HL-60/S4 treated with retinoic acid at 250 ng/mL for 4 days and 3 days (cell line): Measurements from ENCODE around the gene KRTCAP2.

ENCODE experiments used
- in situ Hi-C: fragments of 300-500 bp; cut with MboI; formaldehyde crosslinking; loops from 2 replicates; pipeline ENCODE4 v1.7.0; 2022; ENCODE audit warnings: low sequenced_read_pairs

The KRTCAP2 gene

DNA sequence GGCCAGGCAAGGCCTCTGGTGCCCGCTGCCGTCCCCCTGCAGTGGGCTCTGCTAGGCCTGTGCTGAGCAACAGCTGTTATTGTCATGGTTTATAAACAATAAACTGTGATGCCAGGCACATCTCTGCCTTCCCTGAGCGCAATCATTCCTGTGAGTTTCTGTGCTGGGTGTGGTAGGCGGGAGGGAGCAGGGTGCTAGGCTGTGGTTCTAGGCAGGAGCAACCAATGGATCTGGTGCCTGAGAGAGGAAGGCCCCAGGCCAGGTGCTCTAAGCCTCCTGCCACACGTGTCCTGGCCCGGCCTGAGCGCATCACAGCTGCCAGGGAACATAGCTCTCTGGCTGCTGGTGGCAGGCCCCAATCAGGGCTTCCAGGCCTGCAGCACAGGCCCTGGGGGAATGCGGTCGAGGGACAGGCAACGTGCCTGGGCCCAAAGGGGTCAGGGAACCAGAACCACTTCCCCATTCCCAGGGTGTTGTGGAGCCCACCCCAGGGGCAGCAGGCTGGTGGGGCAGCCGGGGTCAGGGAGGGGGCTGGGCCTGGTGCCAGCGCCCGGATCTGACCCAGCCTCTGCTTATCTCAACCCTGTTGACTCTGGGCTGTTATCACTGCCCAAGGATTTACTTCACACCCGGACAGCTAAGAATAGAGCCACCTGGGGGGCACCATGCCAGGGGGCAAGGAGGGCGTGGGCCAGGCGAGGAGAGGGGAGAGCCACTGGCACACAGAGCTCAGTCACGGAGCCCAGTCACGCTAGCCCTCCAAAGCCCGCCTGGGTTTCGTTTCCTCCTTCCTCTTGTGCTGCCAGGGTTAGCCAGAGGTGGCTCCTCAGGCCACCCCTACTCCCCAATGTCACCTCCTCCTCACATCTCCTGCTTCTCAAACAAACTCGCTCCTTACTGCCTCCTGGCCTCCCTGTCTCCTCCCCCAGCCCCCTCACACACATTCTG lies 12.0 kb upstream of the KRTCAP2 start:
- in situ Hi-C loops = loop anchor here (25.0 kb wide), 1 partner anchor 402 kb away; no protein-coding TSS in a partner anchor

DNA sequence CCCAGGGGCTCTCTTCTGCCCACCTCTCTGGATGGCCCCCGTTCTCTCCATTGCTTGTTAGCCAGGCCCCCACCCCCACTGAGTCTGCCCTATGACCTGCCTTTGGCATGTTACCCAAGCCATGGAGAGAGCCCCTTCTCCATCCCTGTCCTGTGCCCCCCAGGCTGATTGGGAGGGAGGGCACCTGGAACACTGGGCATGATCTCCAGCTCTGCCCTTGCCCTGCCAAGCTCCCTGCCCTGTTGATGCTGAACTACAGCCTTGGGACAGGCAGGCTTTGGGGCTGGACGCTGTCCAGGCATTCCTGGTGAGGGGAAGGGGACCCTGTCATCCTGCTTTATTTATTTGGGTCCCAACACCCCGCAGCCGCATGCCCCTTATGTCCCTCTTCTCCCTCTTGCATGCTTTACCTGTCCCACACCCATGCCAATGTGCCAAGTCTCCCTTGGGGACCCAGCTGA lies 11.3 kb upstream of the KRTCAP2 start:
- in situ Hi-C loops = loop anchor here (25.0 kb wide), 1 partner anchor 403 kb away; no protein-coding TSS in a partner anchor

DNA sequence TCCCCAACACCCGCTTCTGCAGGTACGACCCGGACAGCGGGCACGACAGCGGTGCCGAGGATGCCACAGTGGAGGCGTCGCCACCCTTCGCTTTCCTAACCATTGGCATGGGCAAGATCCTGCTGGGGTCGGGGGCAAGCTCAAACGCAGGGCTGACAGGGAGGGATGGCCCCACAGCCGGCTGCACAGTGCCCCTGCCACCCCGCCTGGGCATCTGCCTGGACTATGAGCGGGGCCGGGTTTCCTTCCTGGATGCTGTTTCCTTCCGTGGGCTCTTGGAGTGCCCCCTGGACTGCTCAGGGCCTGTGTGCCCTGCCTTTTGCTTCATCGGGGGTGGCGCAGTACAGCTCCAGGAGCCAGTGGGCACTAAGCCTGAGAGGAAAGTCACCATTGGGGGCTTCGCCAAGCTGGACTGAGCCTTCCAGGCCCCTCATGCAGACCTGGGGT lies 10.7 kb upstream of the KRTCAP2 start:
- in situ Hi-C loops = loop anchor here (25.0 kb wide), 1 partner anchor 404 kb away; no protein-coding TSS in a partner anchor

DNA sequence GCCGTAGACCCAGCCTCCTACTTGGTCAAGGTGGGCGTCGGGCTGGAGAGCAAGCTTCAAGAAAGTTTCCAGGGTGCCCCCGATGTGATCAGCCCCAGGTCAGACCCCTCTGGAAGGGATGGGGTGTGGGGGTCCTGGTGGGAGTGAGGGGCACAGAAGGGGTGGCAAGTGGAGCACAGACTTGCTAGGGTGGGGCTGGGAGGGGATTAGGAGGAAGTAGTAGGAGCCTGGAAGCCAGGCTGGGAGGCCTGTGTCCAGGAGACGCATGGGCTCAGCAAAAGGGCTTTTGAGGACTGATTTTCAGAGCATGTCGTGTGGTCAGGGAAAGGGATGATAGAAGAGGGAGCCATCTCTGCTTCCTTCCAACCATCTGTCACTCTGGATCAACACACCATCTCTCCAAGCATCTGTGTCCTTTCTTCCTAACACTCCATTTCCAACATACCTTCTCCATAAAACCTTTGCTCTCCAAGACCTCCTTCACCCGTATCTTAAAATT lies 9.0 kb upstream of the KRTCAP2 start:
- in situ Hi-C loops = loop anchor here (25.0 kb wide), 1 partner anchor 405 kb away; no protein-coding TSS in a partner anchor

DNA sequence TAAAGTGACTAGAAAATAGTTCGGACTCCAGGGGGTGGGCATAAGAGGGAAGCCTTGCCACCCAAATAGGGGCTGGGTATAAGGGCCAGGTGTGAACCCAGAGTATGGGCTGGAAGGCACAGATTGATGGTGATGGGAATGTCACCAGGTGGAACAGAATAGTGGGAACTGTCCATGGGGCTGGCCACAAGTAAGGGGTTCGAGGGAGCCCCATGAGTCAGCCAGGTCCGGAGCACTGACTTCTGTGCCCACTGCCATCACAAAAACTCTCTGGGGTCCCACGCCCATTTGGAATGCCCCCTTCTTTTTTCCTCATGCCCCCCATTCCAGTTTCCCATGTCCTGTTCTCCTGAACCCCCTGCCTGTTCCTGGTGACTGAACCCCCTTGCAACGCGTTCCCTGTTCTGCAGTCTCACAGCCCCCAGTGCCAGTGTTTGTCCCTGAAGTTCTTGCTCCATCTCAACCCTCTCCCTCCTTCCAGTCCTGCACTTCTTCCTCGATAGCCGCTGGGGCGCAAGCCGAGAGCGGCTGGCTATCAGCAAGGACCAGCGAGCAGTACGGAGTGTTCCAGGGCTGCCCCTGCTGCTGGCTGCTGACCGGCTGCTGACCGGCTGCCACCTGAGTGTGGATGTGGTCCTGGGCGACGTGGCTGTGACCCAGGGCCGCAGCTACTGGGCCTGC lies 8.4 kb upstream of the KRTCAP2 start:
- in situ Hi-C loops = loop anchor here (25.0 kb wide), 1 partner anchor 406 kb away; no protein-coding TSS in a partner anchor

DNA sequence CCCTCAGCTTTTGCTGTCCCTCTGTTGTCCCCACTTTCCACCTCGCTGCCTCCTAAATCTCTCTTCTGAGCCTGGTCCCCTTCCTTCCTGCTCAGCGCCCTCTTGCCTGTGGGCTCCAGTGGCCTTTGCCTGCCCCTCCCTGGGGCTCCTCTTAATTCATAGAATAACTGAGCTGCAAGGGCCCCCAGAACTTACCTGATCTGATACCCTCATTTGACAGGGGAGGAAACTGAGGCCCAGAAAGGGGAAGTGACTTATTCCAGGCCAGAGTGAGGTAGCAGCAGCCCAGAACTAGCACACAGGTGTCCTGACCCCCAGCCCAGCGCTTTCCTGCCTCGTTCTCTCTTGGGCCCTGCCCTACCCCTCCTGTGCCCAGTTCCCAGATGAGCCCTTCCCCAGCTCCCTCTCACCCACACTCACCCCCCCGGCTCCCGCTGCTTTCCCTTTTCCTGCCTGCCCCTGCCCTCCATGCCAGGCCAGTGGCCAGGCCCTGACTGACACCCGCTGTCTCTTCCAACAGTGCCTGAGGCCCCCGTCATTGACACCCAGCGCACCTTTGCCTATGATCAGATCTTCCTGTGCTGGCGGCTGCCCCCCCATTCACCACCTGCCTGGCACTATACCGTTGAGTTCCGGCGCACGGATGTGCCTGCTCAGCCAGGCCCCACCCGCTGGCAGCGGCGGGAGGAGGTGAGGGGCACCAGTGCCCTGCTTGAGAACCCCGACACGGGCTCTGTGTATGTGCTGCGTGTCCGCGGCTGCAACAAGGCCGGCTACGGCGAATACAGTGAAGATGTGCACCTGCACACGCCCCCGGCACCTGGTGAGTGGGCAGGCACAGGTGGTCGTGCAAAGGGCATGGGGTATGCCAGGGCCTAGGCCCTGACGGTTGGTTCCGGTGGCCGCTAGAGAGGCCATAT lies 6.3 kb upstream of the KRTCAP2 start:
- in situ Hi-C loops = loop anchor here (25.0 kb wide), 1 partner anchor 408 kb away; no protein-coding TSS in a partner anchor

DNA sequence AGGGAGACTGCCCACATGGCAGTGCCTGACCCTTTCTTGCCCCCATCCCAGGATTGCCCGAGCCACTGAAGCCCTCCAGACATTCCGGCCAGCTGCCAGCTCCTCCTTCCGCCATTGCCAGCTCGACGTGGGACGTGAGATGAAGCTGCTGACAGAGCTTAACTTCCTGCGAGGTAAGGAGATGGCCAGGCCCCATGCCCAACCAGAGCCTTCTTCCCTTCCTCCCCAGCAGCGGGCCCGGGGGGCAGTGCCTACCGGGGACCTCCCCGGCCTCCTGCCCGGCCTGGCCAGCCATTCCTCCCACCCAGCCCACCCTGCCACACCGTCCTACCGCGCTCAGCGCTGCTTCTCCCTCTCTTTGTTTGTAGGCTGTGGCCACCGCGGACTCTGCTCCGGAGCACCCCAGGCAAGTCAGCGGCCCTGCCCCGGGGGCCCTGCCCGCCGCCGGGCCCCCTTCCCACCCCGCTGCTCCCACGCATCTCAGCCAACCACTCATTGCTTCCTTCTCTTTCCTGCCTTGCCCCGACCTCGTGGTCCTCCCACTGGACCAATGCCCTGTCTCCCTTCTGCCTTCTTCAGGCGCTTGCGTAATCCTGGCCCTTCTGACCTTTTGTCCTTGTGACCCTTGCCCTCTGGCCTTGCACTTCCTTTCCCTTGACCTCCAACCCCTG lies 5.5 kb upstream of the KRTCAP2 start:
- in situ Hi-C loops = loop anchor here (25.0 kb wide), 1 partner anchor 409 kb away; no protein-coding TSS in a partner anchor

DNA sequence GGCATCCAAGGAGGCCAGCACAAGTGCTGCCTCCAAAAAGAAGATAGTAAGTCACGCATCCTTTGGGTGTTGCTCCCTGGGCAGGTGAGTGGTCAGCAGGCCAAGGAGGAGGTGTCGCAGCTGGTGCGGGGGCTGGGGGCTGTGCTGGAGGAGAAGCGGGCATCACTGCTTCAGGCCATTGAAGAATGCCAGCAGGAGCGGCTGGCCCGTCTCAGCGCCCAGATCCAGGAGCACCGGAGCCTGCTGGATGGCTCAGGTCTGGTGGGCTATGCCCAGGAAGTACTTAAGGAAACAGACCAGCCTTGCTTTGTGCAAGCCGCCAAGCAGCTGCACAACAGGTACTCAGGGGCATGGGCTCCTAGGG lies 4.8 kb upstream of the KRTCAP2 start:
- in situ Hi-C loops = loop anchor here (25.0 kb wide), 1 partner anchor 409 kb away; no protein-coding TSS in a partner anchor

DNA sequence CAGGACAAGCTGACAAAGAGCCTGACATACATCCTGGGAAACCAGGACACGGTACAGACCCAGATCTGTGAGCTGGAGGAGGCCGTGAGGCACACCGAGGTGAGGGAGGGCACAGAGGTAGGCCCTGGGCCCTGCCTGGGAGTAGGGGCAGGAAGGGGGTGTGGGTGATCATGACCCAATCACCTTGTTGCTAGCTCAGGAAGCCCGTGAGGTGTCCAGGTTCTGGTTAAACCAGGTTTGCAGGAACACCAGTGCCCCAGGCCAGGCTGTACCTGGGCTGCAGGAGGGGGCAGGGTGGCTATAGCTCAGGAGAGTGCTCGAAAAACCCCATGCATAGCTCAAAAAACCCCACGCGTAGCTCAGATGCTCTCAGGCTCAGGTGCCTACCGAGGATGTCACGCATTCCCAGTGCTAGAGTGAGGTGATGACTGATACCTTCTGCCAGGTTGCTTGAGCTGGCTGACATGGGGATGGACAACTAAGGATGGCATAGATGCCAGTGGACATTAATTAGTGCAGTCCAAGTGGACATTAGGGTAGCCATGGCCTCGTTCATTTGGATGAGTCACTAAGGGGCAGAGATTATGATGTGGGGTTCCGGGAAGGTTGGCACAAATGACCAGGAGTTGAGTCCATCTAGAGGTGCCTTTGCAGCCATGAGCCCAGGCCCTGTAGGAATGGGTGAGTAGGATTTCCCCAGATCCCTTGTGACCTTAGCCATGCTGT lies 4.3 kb upstream of the KRTCAP2 start:
- in situ Hi-C loops = loop anchor here (25.0 kb wide), 1 partner anchor 410 kb away; no protein-coding TSS in a partner anchor

DNA sequence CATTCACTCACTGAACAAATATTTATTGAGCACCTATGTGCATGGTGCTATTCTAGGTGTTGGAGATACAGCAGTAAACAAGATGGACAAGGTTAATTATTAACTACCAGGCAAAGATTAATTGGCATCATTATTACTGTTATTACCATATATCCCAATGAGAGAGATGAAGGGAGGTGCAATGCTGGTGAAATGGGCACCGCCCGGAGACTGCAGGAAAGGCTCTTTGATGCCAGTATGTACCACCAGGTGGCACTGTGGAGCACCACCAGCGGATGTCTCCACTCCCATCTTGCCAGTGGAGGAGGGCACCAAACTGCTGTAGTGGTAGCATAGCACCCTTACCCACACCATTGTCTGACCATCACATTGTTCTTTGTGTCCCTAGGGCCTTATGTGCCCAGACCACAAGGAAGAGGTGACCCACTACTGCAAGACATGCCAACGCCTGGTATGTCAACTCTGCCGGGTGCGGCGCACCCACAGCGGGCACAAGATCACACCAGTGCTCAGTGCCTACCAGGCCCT lies 3.5 kb upstream of the KRTCAP2 start:
- in situ Hi-C loops = loop anchor here (25.0 kb wide), 1 partner anchor 411 kb away; no protein-coding TSS in a partner anchor

DNA sequence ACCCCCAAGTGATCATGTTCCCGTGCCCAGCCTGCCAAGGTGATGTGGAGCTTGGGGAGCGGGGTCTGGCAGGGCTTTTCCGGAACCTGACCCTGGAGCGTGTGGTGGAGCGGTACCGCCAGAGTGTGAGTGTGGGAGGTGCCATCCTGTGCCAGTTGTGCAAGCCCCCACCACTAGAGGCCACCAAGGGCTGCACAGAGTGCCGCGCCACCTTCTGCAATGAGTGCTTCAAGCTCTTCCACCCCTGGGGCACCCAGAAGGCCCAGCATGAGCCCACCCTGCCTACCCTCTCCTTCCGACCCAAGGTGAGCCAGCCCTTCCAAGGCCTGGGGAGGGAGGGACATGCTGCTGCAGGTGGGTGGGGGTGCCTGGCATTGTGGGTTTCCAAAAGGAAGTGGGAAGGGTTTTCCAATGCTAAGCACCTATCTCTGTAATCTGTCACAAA lies 2.8 kb upstream of the KRTCAP2 start:
- in situ Hi-C loops = loop anchor here (25.0 kb wide), 1 partner anchor 411 kb away; no protein-coding TSS in a partner anchor

DNA sequence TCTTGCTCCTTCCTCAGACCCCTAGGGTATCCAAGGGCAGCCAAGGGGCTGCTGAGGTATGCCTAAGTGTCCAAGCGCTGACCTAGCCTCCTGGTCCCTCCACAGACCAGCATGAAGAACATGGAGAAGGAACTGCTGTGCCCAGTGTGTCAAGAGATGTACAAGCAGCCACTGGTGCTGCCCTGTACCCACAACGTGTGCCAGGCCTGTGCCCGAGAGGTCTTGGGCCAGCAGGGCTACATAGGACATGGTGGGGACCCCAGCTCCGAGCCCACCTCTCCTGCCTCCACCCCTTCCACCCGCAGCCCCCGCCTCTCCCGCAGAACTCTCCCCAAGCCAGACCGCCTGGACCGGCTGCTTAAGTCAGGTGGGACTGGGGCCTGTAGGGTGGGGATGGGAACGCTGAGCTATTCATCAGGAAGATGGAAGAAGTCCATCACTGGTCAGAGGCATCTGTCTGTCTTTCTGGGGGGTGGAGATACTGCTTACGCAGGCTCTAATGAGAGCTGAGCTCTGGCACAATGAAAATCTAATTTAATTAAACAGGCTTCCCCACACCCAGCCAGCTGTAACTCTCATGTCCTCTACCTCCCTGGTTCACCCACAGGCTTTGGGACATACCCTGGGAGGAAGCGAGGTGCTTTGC lies 2.3 kb upstream of the KRTCAP2 start:
- in situ Hi-C loops = loop anchor here (25.0 kb wide), 1 partner anchor 412 kb away; no protein-coding TSS in a partner anchor

DNA sequence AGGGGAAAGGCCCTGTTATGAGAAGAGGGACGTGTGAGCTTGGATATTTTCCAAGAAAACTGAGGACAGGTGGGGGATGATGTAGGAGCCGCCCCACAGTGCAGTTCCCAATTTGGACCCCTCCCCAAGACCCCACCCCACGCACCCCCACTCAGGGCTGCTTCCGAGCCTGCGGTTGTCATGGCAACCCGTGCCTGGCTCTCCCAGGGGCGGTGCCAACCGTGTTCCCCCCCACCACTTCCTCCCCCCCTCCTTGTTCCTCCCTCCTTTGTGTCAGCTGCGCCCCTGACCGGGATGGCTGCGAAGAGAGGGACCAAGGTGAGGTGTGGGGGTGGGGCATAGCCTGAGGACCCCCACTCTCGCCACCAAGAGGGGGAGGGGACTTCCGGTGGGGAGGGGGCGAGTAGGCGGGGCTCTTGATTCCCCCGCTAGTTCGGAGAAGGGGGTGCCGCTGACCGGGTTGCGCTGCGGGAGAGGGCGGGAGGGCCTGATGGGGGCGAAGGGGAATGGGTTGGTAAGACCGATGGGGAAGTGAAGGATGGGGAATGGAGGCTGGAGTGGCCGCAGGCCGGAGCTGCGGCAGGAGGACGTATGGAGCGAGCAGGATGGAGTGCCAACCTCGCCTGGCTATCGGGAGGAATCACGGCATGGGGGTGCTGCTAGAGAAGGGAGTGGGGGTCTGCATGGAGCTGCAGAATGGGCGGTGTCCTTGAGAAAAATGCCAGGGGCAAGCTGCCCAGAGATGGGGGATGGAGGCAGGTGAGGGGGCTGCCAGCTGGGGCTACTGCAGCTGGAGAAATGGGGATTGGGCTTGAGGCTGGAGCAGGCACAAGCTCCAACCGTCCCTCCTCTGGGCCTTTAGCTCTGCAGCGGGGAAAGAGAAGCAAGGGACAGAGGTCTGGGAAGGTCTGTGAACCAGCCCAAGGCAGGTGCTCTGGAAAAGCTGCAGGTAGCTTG lies 1.5 kb upstream of the KRTCAP2 start:
- in situ Hi-C loops = loop anchor here (25.0 kb wide), 1 partner anchor 413 kb away; no protein-coding TSS in a partner anchor

DNA sequence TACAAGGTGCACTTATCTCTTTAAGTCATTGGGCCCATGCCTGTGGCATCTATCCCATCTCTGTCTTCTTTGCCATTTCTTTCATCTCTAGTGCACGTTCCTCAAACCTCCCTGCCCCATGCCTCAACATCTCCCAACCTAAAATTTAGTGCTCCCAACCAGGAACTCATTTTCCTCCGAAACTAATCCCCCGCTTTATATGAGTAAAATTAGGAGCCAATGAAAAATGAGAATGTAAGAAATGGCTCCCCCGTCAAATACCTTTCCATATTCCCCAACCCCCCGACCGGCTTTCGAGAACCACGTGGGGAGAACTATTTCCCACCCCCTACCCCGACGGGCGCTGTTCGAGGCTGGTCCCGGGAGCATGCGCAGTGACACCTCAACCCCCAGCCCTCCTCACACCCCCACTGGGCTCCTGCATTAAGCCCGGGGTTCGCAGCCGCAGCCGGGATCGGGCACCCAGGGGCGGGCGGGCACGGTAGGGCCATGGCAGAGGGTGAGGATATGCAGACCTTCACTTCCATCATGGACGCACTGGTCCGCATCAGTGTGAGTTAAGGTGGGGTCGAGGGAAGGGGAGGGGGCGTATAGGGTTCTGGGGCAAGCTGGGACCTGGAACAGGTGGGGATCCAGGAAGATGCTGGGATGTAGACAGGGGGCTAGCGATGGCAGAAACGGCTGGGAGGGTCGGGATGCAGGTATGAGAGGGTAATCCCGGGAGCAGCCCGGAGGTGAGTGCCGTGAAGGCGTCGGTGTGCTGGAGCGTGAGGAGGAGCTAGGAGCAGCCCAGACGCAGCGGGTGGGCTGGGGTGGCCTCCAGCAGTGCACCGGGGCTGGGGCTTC lies 597 bp upstream of the KRTCAP2 start, which contains the start of gene TRIM46:
Gene TRIM46, plus strand, starts transcription at position 372 of the 846 bp plus-strand sequence. Its CDS starts 118 bp downstream, at position 490.
- in situ Hi-C loops = no loop called here
